GM12878 (cell line): ENCODE data around the gene ATP10A. TPM values are rescaled to one million over a fixed set of nuclear protein-coding genes. Genes with fewer than 3 reads are reported as not detected.

Experiments
- ATAC-seq: fragments of 200-7000 bp; cut with Tn5 transposase; 3 replicates; pipeline ENCODE4 v1.9.1; 2020; ENCODE audit warnings: mild to moderate bottlenecking, moderate library complexity
- BruUV-seq: library from RNA; stranded (reverse); fragments of 400-500 nt; replicated peaks from 2 replicates; lab custom pipeline; 2021; lab: Mats Ljungman, UMichigan
- CTCF ChIA-PET: fragments of 300-600 bp; sonication (Branson Sonifier 250); formaldehyde crosslinking; extraction: SDS; loops from one replicate; lab custom pipeline; 2021; ENCODE audit warnings: inconsistent platforms; lab: Yijun Ruan, JAX
- POLR2A ChIA-PET: fragments of 350-600 bp; formaldehyde crosslinking; extraction: SDS; loops from one replicate; lab custom pipeline; 2021; ENCODE audit warnings: inconsistent platforms; lab: Charles Lee
- RAD21 ChIA-PET: fragments of 300-600 bp; sonication (Branson Sonifier 250); formaldehyde crosslinking; loops from one replicate; lab custom pipeline; 2023; ENCODE audit warnings: antibody characterized with exemption; ENCODE audit not compliant: unreplicated experiment; lab: Charles Lee
- SMC1A ChIA-PET: fragments of 300-600 bp; sonication (Branson Sonifier 250); formaldehyde crosslinking; loops from one replicate; lab custom pipeline; 2023; ENCODE audit not compliant: unreplicated experiment, uncharacterized antibody; lab: Charles Lee
- DNase-seq: peaks from one replicate; pipeline ENCODE4 v3.0.0-alpha.2; 2011; ENCODE audit warnings: low read depth, low spot score
- FAIRE-seq: peaks from 3 replicates; lab custom pipeline; 2011; peaks lifted over from hg19 to GRCh38; lab: Jason Lieb, UNC
- H2AFZ ChIP-seq: 2 replicates; pipeline ENCODE4 v1.6.0; 2011; ENCODE audit warnings: low read depth, low read length, control low read depth; ENCODE audit not compliant: control insufficient read depth
- H3K27ac ChIP-seq: 2 replicates; pipeline ENCODE4 v1.5.1; 2011; ENCODE audit warnings: control low read depth; ENCODE audit not compliant: control insufficient read depth, insufficient read depth
- H3K27me3 ChIP-seq, 2 experiments: replicated peaks in 1 of 2; 2 replicates each; pipeline versions ENCODE4 v1.6.0 to v1.6.1; 2011; ENCODE audit warnings: low read length in 1 of 2; ENCODE audit not compliant: control insufficient read depth in 2 of 2, insufficient read depth in 2 of 2
- H3K36me3 ChIP-seq, 2 experiments: 2 replicates each; pipeline ENCODE4 v1.5.1; 2011; ENCODE audit warnings: low read length in 1 of 2; ENCODE audit not compliant: control insufficient read depth in 2 of 2, insufficient read depth in 2 of 2
- H3K4me1 ChIP-seq: 2 replicates; pipeline ENCODE4 v1.6.1; 2011; ENCODE audit warnings: mild to moderate bottlenecking, low read length, moderate library complexity, mixed read lengths; ENCODE audit not compliant: control insufficient read depth, insufficient read depth
- H3K4me2 ChIP-seq: 2 replicates; pipeline ENCODE4 v1.6.0; 2011; ENCODE audit warnings: control low read depth; ENCODE audit not compliant: control insufficient read depth, insufficient read depth
- H3K4me3 ChIP-seq: fragments of 200-600 bp; sonication (generic); 2 replicates; pipeline ENCODE4 v1.5.1; 2016
- H3K79me2 ChIP-seq: 2 replicates; pipeline ENCODE4 v1.6.0; 2011; ENCODE audit warnings: low read length; ENCODE audit not compliant: control insufficient read depth, insufficient read depth
- H3K9ac ChIP-seq: 2 replicates; pipeline ENCODE4 v1.8.0; 2011; ENCODE audit warnings: low read length, control low read depth, mixed read lengths; ENCODE audit not compliant: control insufficient read depth, insufficient read depth
- H3K9me3 ChIP-seq: replicated peaks from 3 replicates; pipeline ENCODE4 v1.5.1; 2011; ENCODE audit warnings: mild to moderate bottlenecking, low read length; ENCODE audit not compliant: control insufficient read depth, insufficient read depth
- H4K20me1 ChIP-seq: 2 replicates; pipeline ENCODE4 v1.6.0; 2011; ENCODE audit not compliant: control insufficient read depth, insufficient read depth
- CTCF ChIP-seq, 3 experiments: IDR thresholded peaks in 2 of 3; conservative IDR thresholded peaks in 1 of 3; 2 replicates each; pipeline ENCODE4 v1.5.1; 2011; ENCODE audit warnings: low read depth in 3 of 3, low read length in 3 of 3, mild to moderate bottlenecking in 3 of 3, control low read depth in 2 of 3, moderate library complexity in 2 of 3, inconsistent platforms in 1 of 3, mixed read lengths in 1 of 3; ENCODE audit not compliant: control insufficient read depth in 2 of 3, insufficient read depth in 1 of 3; ENCODE audit errors: extremely low read depth in 1 of 3
- RFX5 ChIP-seq: IDR thresholded peaks from 2 replicates; pipeline ENCODE4 v1.6.1; 2011; ENCODE audit warnings: low read depth, low read length, improper control_type of control experiment
- whole genome bisulfite sequencing: methylation state at CpG from one replicate; pipeline ENCODE4 v1.1.6; 2016; ENCODE audit warnings: low lambda C conversion rate; ENCODE audit not compliant: insufficient replicate concordance, insufficient coverage; ENCODE audit errors: missing lambda C conversion rate; 5-methylcytosine and 5-hydroxymethylcytosine counted together
- in situ Hi-C: fragments of 300-500 bp; cut with MboI; formaldehyde crosslinking; loops from 9 replicates; pipeline ENCODE4 v1.14.3; 2018; ENCODE audit warnings: mixed read lengths
- intact Hi-C: fragments of 100-400 bp; cut with micrococcal nuclease; formaldehyde crosslinking; loops from one replicate; pipeline ENCODE4 v1.14.2; 2022; ENCODE audit not compliant: unreplicated experiment
- polyA plus RNA-seq, 11 experiments: library from polyadenylated mRNA; depleted of rRNA in 4 of 11; unstranded in 6 of 11; stranded (reverse) in 5 of 11; fragments of >200 nt; fragmentation: Nextera tagmentation in 4 of 11; fragmentation: Illumina TruSeq in 1 of 11; extraction: Ambion mirVana in 4 of 11; extraction: Trizol in 1 of 11; gene quantifications; 1 replicate in 1 of 11; 2 replicates in 10 of 11; pipeline versions ENCODE4 v1.2.1 to v1.2.3, GENCODE V29; 2011 to 2016; ENCODE audit warnings: inconsistent platforms in 2 of 11, missing spikeins in 2 of 11, low read depth in 1 of 11
- total RNA-seq, 4 experiments: library from RNA; depleted of rRNA in 3 of 4; stranded (reverse); fragments of >200 nt in 3 of 4; fragmentation: Illumina TruSeq in 1 of 4; extraction: Trizol in 1 of 4; gene quantifications; 2 replicates each; pipeline versions ENCODE4 v1.2.1 to v1.2.3, GENCODE V29; 2013 to 2021

ATP10A gene
- total and polyA plus RNA-seq, 10 of the 15 experiments (the other 5 are each of a cell fraction or from before 2014, with no cell fraction given): 0.04 to 1.5 (median 0.31) TPM; not detected in 2

GRCh38 chr15:25783607-25784540 is 79.3 kb downstream of the ATP10A start:
- WGBS: 52% methylated on average over 18 of the region's 19 CpGs
- no peaks in the 10 kb centered on the region for H3K79me2 ChIP-seq
- no peak overlapping the region for H2AFZ ChIP-seq
- CTCF ChIA-PET: interaction anchor here (0.9 to 1.4 kb wide), 3 partner anchors 9 to 150 kb away, joined by 3 to 4 read pairs (median 3); no protein-coding TSS in a partner anchor
- no peaks in the 10 kb centered on the region for H3K4me1 ChIP-seq
- H3K9ac ChIP-seq: no peak overlapping the region
- BruUV-seq: no TSS peak
- peak; percentile 20 to 32 (median 27); a peak in 3 of 6 replicates for TF ChIP-seq CTCF (IDR thresholded peaks at IDR 0.05 in 2 of 3, conservative IDR thresholded peaks at IDR 0.05 in 1 of 3; ENCODE audit: control insufficient read depth in 2 of 3, extremely low read depth in 1 of 3, insufficient read depth in 1 of 3, low read depth in 3 of 3, low read length in 3 of 3)
- no peak for TF ChIP-seq RFX5
- no peak overlapping the region for H3K27ac ChIP-seq
- H3K9me3 ChIP-seq: no peaks in the 10 kb centered on the region; the same call in 2 of the 3 replicates
- POLR2A ChIA-PET: no interaction called here
- ATAC-seq: no peak
- no peaks in the 10 kb centered on the region for H3K36me3 ChIP-seq
- in situ Hi-C loops (no loop called here), intact Hi-C loops (no loop called here)
- H3K4me2 ChIP-seq: no peak overlapping the region
- RAD21 ChIA-PET: interaction anchor here (0.8 kb wide), 1 partner anchor 153 kb away, joined by 3 read pairs; no protein-coding TSS in a partner anchor
- H3K27me3 ChIP-seq: no peaks in the 10 kb centered on the region
- H3K4me3 ChIP-seq: no peak overlapping the region
- no peak for FAIRE-seq
- SMC1A ChIA-PET: no interaction called here
- DNase-seq: no peak
- H4K20me1 ChIP-seq: no peaks in the 10 kb centered on the region
